GM12873 (cell line): ENCODE results near the gene PIWIL4.

Experiments used
- CTCF ChIP-seq: IDR thresholded peaks from 2 replicates; pipeline ENCODE4 v1.5.1; 2012; ENCODE audit warnings: low read depth, mild to moderate bottlenecking, moderate library complexity, low read length, control low read depth; ENCODE audit not compliant: insufficient read depth; ENCODE audit errors: missing control alignments

Gene PIWIL4

GRCh38 chr11:94654201-94654600, 87.0 kb downstream of the PIWIL4 start:
- TF ChIP-seq CTCF = no peak

- no peak for TF ChIP-seq CTCF
These were observed 88.1 kb downstream of the PIWIL4 start for GRCh38 chr11:94655291-94655690.

- TF ChIP-seq CTCF = no peak
These were observed 88.8 kb downstream of the PIWIL4 start for GRCh38 chr11:94655956-94656355.

GRCh38 chr11:94656968-94657367, 89.8 kb downstream of the PIWIL4 start:
- TF ChIP-seq CTCF = no peak

- TF ChIP-seq CTCF = no peak
These were observed 90.5 kb downstream of the PIWIL4 start for GRCh38 chr11:94657629-94658028.

- TF ChIP-seq CTCF = no peak
These were observed 91.2 kb downstream of the PIWIL4 start for GRCh38 chr11:94658386-94658785.

GRCh38 chr11:94658888-94659287, 91.7 kb downstream of the PIWIL4 start:
- no peak for TF ChIP-seq CTCF
